Measurements from ENCODE around the gene BOD1L1.
A peak's percentile ranks its signal among the peaks of the same experiment; 100 is the strongest.

Gene BOD1L1

GRCh38 chr4:13535708-13536361, 91.7 kb downstream of the BOD1L1 start:
- Histone ChIP-seq H3K4me3 (no peak overlapping the region), H3K27ac (no peak overlapping the region)
- no peak for DNase-seq (ENCODE audit: low spot score)
- no peak for TF ChIP-seq CTCF (IDR thresholded peaks at IDR 0.05)

GRCh38 chr4:13535118-13535517, 92.4 kb downstream of the BOD1L1 start:
- Histone ChIP-seq H3K27ac (no peak overlapping the region), H3K4me3 (no peak overlapping the region)
- DNase-seq (ENCODE audit: low spot score): no peak
- TF ChIP-seq CTCF (IDR thresholded peaks at IDR 0.05): no peak

- H3K4me3 ChIP-seq: no peak overlapping the region
- TF ChIP-seq CTCF (IDR thresholded peaks at IDR 0.05): no peak
- no peak overlapping the region for H3K27ac ChIP-seq
- no peak for DNase-seq (ENCODE audit: low spot score)
These were observed 93.0 kb downstream of the BOD1L1 start for GRCh38 chr4:13534344-13535063.

- no peak overlapping the region for H3K4me3 ChIP-seq
- DNase-seq (ENCODE audit: low spot score): no peak
- H3K27ac ChIP-seq: no peak overlapping the region
- no peak for TF ChIP-seq CTCF (IDR thresholded peaks at IDR 0.05)
These were observed 93.7 kb downstream of the BOD1L1 start for GRCh38 chr4:13533670-13534343.

GRCh38 chr4:13531625-13531998, 95.9 kb downstream of the BOD1L1 start:
- no peak for DNase-seq (ENCODE audit: low spot score)
- Histone ChIP-seq H3K27ac (no peak overlapping the region), H3K4me3 (no peak overlapping the region)
- no peak for TF ChIP-seq CTCF (IDR thresholded peaks at IDR 0.05)

- no peak for TF ChIP-seq CTCF (IDR thresholded peaks at IDR 0.05)
- Histone ChIP-seq H3K27ac (no peak overlapping the region), H3K4me3 (no peak overlapping the region)
- DNase-seq (ENCODE audit: low spot score): peak; percentile 36
These were observed 96.5 kb downstream of the BOD1L1 start for GRCh38 chr4:13530823-13531624.
